GM12878 (cell line): Measurements from ENCODE around the gene ARID4B. TPM values are rescaled to one million over a fixed set of nuclear protein-coding genes. Genes with fewer than 3 reads are reported as not detected.

ENCODE experiments used
- ATAC-seq: fragments of 200-7000 bp; cut with Tn5 transposase; 3 replicates; pipeline ENCODE4 v1.9.1; 2020; ENCODE audit warnings: mild to moderate bottlenecking, moderate library complexity
- BruUV-seq: library from RNA; stranded (reverse); fragments of 400-500 nt; replicated peaks from 2 replicates; lab custom pipeline; 2021; lab: Mats Ljungman, UMichigan
- CTCF ChIA-PET: fragments of 300-600 bp; sonication (Branson Sonifier 250); formaldehyde crosslinking; extraction: SDS; loops from one replicate; lab custom pipeline; 2021; ENCODE audit warnings: inconsistent platforms; lab: Yijun Ruan, JAX
- POLR2A ChIA-PET: fragments of 350-600 bp; formaldehyde crosslinking; extraction: SDS; loops from one replicate; lab custom pipeline; 2021; ENCODE audit warnings: inconsistent platforms; lab: Charles Lee
- RAD21 ChIA-PET: fragments of 300-600 bp; sonication (Branson Sonifier 250); formaldehyde crosslinking; loops from one replicate; lab custom pipeline; 2023; ENCODE audit warnings: antibody characterized with exemption; ENCODE audit not compliant: unreplicated experiment; lab: Charles Lee
- SMC1A ChIA-PET: fragments of 300-600 bp; sonication (Branson Sonifier 250); formaldehyde crosslinking; loops from one replicate; lab custom pipeline; 2023; ENCODE audit not compliant: unreplicated experiment, uncharacterized antibody; lab: Charles Lee
- DNase-seq: peaks from one replicate; pipeline ENCODE4 v3.0.0-alpha.2; 2011; ENCODE audit warnings: low read depth, low spot score
- FAIRE-seq: peaks from 3 replicates; lab custom pipeline; 2011; peaks lifted over from hg19 to GRCh38; lab: Jason Lieb, UNC
- H2AFZ ChIP-seq: 2 replicates; pipeline ENCODE4 v1.6.0; 2011; ENCODE audit warnings: low read depth, low read length, control low read depth; ENCODE audit not compliant: control insufficient read depth
- H3K27ac ChIP-seq: 2 replicates; pipeline ENCODE4 v1.5.1; 2011; ENCODE audit warnings: control low read depth; ENCODE audit not compliant: control insufficient read depth, insufficient read depth
- H3K27me3 ChIP-seq, 2 experiments: replicated peaks in 1 of 2; 2 replicates each; pipeline versions ENCODE4 v1.6.0 to v1.6.1; 2011; ENCODE audit warnings: low read length in 1 of 2; ENCODE audit not compliant: control insufficient read depth in 2 of 2, insufficient read depth in 2 of 2
- H3K36me3 ChIP-seq, 2 experiments: 2 replicates each; pipeline ENCODE4 v1.5.1; 2011; ENCODE audit warnings: low read length in 1 of 2; ENCODE audit not compliant: control insufficient read depth in 2 of 2, insufficient read depth in 2 of 2
- H3K4me1 ChIP-seq: 2 replicates; pipeline ENCODE4 v1.6.1; 2011; ENCODE audit warnings: mild to moderate bottlenecking, low read length, moderate library complexity, mixed read lengths; ENCODE audit not compliant: control insufficient read depth, insufficient read depth
- H3K4me2 ChIP-seq: 2 replicates; pipeline ENCODE4 v1.6.0; 2011; ENCODE audit warnings: control low read depth; ENCODE audit not compliant: control insufficient read depth, insufficient read depth
- H3K4me3 ChIP-seq: fragments of 200-600 bp; sonication (generic); 2 replicates; pipeline ENCODE4 v1.5.1; 2016
- H3K79me2 ChIP-seq: 2 replicates; pipeline ENCODE4 v1.6.0; 2011; ENCODE audit warnings: low read length; ENCODE audit not compliant: control insufficient read depth, insufficient read depth
- H3K9ac ChIP-seq: 2 replicates; pipeline ENCODE4 v1.8.0; 2011; ENCODE audit warnings: low read length, control low read depth, mixed read lengths; ENCODE audit not compliant: control insufficient read depth, insufficient read depth
- H3K9me3 ChIP-seq: replicated peaks from 3 replicates; pipeline ENCODE4 v1.5.1; 2011; ENCODE audit warnings: mild to moderate bottlenecking, low read length; ENCODE audit not compliant: control insufficient read depth, insufficient read depth
- H4K20me1 ChIP-seq: 2 replicates; pipeline ENCODE4 v1.6.0; 2011; ENCODE audit not compliant: control insufficient read depth, insufficient read depth
- E2F8 ChIP-seq: fragments of 450-650 bp; IDR thresholded peaks from 2 replicates; pipeline ENCODE4 v1.6.1; 2018; ENCODE audit warnings: mild to moderate bottlenecking, low read depth, moderate library complexity; ENCODE audit not compliant: partially characterized antibody
- FOS ChIP-seq: IDR thresholded peaks from 3 replicates; pipeline ENCODE4 v1.6.1; 2011; ENCODE audit warnings: borderline replicate concordance; ENCODE audit not compliant: insufficient read length; ENCODE audit errors: extremely low read depth
- HDGF ChIP-seq: fragments of 450-650 bp; IDR thresholded peaks from 2 replicates; pipeline ENCODE4 v1.6.1; 2016; ENCODE audit warnings: antibody characterized with exemption
- KDM1A ChIP-seq: fragments of 200-600 bp; sonication (generic); IDR thresholded peaks from 2 replicates; pipeline ENCODE4 v1.6.1; 2016; ENCODE audit warnings: borderline replicate concordance
- MEF2A ChIP-seq: IDR thresholded peaks from 2 replicates; pipeline ENCODE4 v1.6.1; 2011; ENCODE audit warnings: low read depth, mild to moderate bottlenecking, low read length, moderate library complexity; ENCODE audit not compliant: insufficient read depth
- NFYA ChIP-seq: IDR thresholded peaks from 2 replicates; pipeline ENCODE4 v1.6.1; 2011; ENCODE audit warnings: low read depth, mild to moderate bottlenecking, low read length, improper control_type of control experiment, borderline replicate concordance
- PML ChIP-seq: IDR thresholded peaks from 2 replicates; pipeline ENCODE4 v1.6.1; 2012; ENCODE audit warnings: low read length, inconsistent platforms
- POLR2AphosphoS2 ChIP-seq: IDR thresholded peaks from 2 replicates; pipeline ENCODE4 v1.6.1; 2011; ENCODE audit warnings: low read depth, mild to moderate bottlenecking, low read length, improper control_type of control experiment, moderate library complexity
- POLR2AphosphoS5 ChIP-seq: IDR thresholded peaks from 2 replicates; pipeline ENCODE4 v1.6.1; 2011; ENCODE audit warnings: mild to moderate bottlenecking, low read length, inconsistent platforms
- RFX5 ChIP-seq: IDR thresholded peaks from 2 replicates; pipeline ENCODE4 v1.6.1; 2011; ENCODE audit warnings: low read depth, low read length, improper control_type of control experiment
- SMAD5 ChIP-seq: IDR thresholded peaks from 2 replicates; pipeline ENCODE4 v1.6.1; 2016; ENCODE audit warnings: antibody characterized with exemption, low read depth
- SMC3 ChIP-seq: IDR thresholded peaks from 2 replicates; pipeline ENCODE4 v1.6.1; 2011; ENCODE audit warnings: low read length, improper control_type of control experiment, borderline replicate concordance
- STAT1 ChIP-seq: fragments of 450-650 bp; conservative IDR thresholded peaks from 2 replicates; pipeline ENCODE4 v1.6.1; 2014; ENCODE audit warnings: antibody characterized with exemption, mild to moderate bottlenecking
- TBL1XR1 ChIP-seq: IDR thresholded peaks from 2 replicates; pipeline ENCODE4 v1.6.1; 2012; ENCODE audit warnings: low read depth, low read length, improper control_type of control experiment
- TCF7 ChIP-seq: IDR thresholded peaks from 2 replicates; pipeline ENCODE4 v1.6.1; 2014; ENCODE audit warnings: antibody characterized with exemption, borderline replicate concordance
- USF1 ChIP-seq: IDR thresholded peaks from 2 replicates; pipeline ENCODE4 v1.6.1; 2011; ENCODE audit warnings: borderline replicate concordance, low read depth, mild to moderate bottlenecking, moderate library complexity, mixed read lengths, low read length; ENCODE audit not compliant: insufficient read depth; ENCODE audit errors: extremely low read length
- ZNF622 ChIP-seq: fragments of 450-650 bp; IDR thresholded peaks from 2 replicates; pipeline ENCODE4 v1.6.1; 2017; ENCODE audit warnings: mild to moderate bottlenecking, inconsistent platforms
- WGBS: methylation state at CpG from one replicate; pipeline ENCODE4 v1.1.6; 2016; ENCODE audit warnings: low lambda C conversion rate; ENCODE audit not compliant: insufficient replicate concordance, insufficient coverage; ENCODE audit errors: missing lambda C conversion rate; 5-methylcytosine and 5-hydroxymethylcytosine counted together
- in situ Hi-C: fragments of 300-500 bp; cut with MboI; formaldehyde crosslinking; loops from 9 replicates; pipeline ENCODE4 v1.14.3; 2018; ENCODE audit warnings: mixed read lengths
- intact Hi-C: fragments of 100-400 bp; cut with micrococcal nuclease; formaldehyde crosslinking; loops from one replicate; pipeline ENCODE4 v1.14.2; 2022; ENCODE audit not compliant: unreplicated experiment
- polyA plus RNA-seq, 11 experiments: library from polyadenylated mRNA; depleted of rRNA in 4 of 11; unstranded in 6 of 11; stranded (reverse) in 5 of 11; fragments of >200 nt; fragmentation: Nextera tagmentation in 4 of 11; fragmentation: Illumina TruSeq in 1 of 11; extraction: Ambion mirVana in 4 of 11; extraction: Trizol in 1 of 11; gene quantifications; 1 replicate in 1 of 11; 2 replicates in 10 of 11; pipeline versions ENCODE4 v1.2.1 to v1.2.3, GENCODE V29; 2011 to 2016; ENCODE audit warnings: inconsistent platforms in 2 of 11, missing spikeins in 2 of 11, low read depth in 1 of 11
- total RNA-seq, 4 experiments: library from RNA; depleted of rRNA in 3 of 4; stranded (reverse); fragments of >200 nt in 3 of 4; fragmentation: Illumina TruSeq in 1 of 4; extraction: Trizol in 1 of 4; gene quantifications; 2 replicates each; pipeline versions ENCODE4 v1.2.1 to v1.2.3, GENCODE V29; 2013 to 2021
- TF ChIP-seq, protein P1 (sequence below): fragments of 150-350 bp; IDR thresholded peaks from 2 replicates; pipeline ENCODE4 v1.6.1; 2016; ENCODE audit warnings: low read depth, low read length

Gene ARID4B
- total and polyA plus RNA-seq, 10 of the 15 experiments (the other 5 are each of a cell fraction or from before 2014, with no cell fraction given): 13.6 to 39.1 (median 28.0) TPM

DNA sequence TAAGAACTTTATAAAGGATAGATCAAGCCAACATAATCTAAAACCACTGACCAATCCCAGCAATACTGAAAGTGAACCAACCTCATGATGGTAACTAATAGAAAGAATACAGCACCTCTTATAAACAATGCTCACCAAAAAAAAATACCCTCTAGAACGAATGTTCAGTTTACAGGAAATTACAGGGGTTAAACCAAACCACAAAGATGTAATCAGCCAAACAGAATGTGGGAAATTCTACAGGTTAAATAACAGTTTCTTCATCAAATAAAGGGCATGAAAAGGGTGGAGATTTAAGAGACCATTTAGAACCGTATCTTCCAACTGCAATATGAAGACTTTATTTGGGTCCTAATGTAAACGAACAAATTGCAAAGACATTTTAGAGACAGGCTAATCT lies 30.4 kb downstream of the ARID4B start (continued):
- TF ChIP-seq POLR2AphosphoS2: no peak
- no peak for TF ChIP-seq PML
- TF ChIP-seq HDGF: no peak
- no peak for TF ChIP-seq MEF2A

GRCh38 chr1:235296729-235297128 lies 31.2 kb downstream of the ARID4B start:
- TF ChIP-seq NFYA (no peak), TCF7 (no peak), E2F8 (no peak), SMAD5 (no peak), USF1 (no peak), RFX5 (no peak), POLR2AphosphoS5 (no peak), FOS (no peak), SMC3 (no peak), STAT1 (no peak), KDM1A (no peak), ZNF622 (no peak), TBL1XR1 (no peak)
- TF ChIP-seq, protein P1, sequence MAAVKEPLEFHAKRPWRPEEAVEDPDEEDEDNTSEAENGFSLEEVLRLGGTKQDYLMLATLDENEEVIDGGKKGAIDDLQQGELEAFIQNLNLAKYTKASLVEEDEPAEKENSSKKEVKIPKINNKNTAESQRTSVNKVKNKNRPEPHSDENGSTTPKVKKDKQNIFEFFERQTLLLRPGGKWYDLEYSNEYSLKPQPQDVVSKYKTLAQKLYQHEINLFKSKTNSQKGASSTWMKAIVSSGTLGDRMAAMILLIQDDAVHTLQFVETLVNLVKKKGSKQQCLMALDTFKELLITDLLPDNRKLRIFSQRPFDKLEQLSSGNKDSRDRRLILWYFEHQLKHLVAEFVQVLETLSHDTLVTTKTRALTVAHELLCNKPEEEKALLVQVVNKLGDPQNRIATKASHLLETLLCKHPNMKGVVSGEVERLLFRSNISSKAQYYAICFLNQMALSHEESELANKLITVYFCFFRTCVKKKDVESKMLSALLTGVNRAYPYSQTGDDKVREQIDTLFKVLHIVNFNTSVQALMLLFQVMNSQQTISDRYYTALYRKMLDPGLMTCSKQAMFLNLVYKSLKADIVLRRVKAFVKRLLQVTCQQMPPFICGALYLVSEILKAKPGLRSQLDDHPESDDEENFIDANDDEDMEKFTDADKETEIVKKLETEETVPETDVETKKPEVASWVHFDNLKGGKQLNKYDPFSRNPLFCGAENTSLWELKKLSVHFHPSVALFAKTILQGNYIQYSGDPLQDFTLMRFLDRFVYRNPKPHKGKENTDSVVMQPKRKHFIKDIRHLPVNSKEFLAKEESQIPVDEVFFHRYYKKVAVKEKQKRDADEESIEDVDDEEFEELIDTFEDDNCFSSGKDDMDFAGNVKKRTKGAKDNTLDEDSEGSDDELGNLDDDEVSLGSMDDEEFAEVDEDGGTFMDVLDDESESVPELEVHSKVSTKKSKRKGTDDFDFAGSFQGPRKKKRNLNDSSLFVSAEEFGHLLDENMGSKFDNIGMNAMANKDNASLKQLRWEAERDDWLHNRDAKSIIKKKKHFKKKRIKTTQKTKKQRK: no peak
- no peak overlapping the region for H3K4me2 ChIP-seq
- in situ Hi-C loops (no loop called here), intact Hi-C loops (no loop called here)
- no peak overlapping the region for H2AFZ ChIP-seq
- POLR2A ChIA-PET: interaction anchor here (1.3 kb wide), 1 partner anchor 8 kb away, joined by 3 read pairs; no protein-coding TSS in a partner anchor
- CTCF ChIA-PET: no interaction called here
- no peaks in the 10 kb centered on the region for H3K27me3 ChIP-seq
- peaks cover 0 to 3% of the 10 kb centered on the region in 2 experiments; a peak in 2 of 4 replicates for H3K36me3 ChIP-seq
- WGBS: 94% methylated on average over 1 of the region's 1 CpG
- FAIRE-seq: no peak
- H4K20me1 ChIP-seq: no peaks in the 10 kb centered on the region; the same call in 1 of the 2 replicates
- SMC1A ChIA-PET: interaction anchor here (1.0 kb wide), 1 partner anchor 10 kb away, joined by 3 read pairs; no protein-coding TSS in a partner anchor
- peaks cover 67% of the 10 kb centered on the region for H3K79me2 ChIP-seq
- H3K9ac ChIP-seq: no peak overlapping the region
- peaks cover 5% of the 10 kb centered on the region; the same call in 2 of the 3 replicates for H3K9me3 ChIP-seq
- no peak for DNase-seq
- ATAC-seq: no peak
- no peak overlapping the region for H3K27ac ChIP-seq
- no TSS peak for BruUV-seq
- no peak overlapping the region for H3K4me3 ChIP-seq
- H3K4me1 ChIP-seq: peaks cover 4% of the 10 kb centered on the region; the same call in 1 of the 2 replicates
- RAD21 ChIA-PET: no interaction called here
